Heart right ventricle (tissue), 16 donors: ENCODE results near the gene SSNA1. TPM values are rescaled to one million over a fixed set of nuclear protein-coding genes. Genes with fewer than 3 reads are reported as not detected.

Experiments used
- ATAC-seq, 8 donors: fragments of 200-7000 bp; cut with Tn5 transposase; one replicate each; pipeline ENCODE4 v1.9.1; 2020; ENCODE audit warnings: mild to moderate bottlenecking in 8 of 8, moderate library complexity in 8 of 8, moderate number of reproducible peaks in 1 of 8
- DNase-seq, 2 donors: peaks; one replicate each; pipeline ENCODE4 v3.0.0-alpha.2; 2020
- H3K27ac ChIP-seq, 10 donors: fragments of 200-600 bp; sonication (generic) in 2 of 10; one replicate each; pipeline versions ENCODE4 v1.5.0 to v1.8.0; 2020 to 2022; ENCODE audit warnings: mild to moderate bottlenecking in 3 of 10
- H3K27me3 ChIP-seq, 7 donors: fragments of 200-600 bp; one replicate each; pipeline ENCODE4 v1.8.0; 2021 to 2022; ENCODE audit warnings: mild to moderate bottlenecking in 2 of 7
- H3K36me3 ChIP-seq, 9 donors: fragments of 200-600 bp; sonication (generic) in 1 of 9; one replicate each; pipeline versions ENCODE4 v1.5.0 to v1.8.0; 2020 to 2022; ENCODE audit warnings: mild to moderate bottlenecking in 2 of 9
- H3K4me1 ChIP-seq, 9 donors: fragments of 200-600 bp; sonication (generic) in 1 of 9; one replicate each; pipeline versions ENCODE4 v1.5.0 to v1.8.0; 2020 to 2022; ENCODE audit warnings: mild to moderate bottlenecking in 4 of 9
- H3K4me3 ChIP-seq, 10 donors: fragments of 200-600 bp; sonication (generic) in 2 of 10; one replicate each; pipeline versions ENCODE4 v1.5.0 to v1.8.0; 2020 to 2022; ENCODE audit warnings: mild to moderate bottlenecking in 7 of 10, moderate library complexity in 2 of 10
- H3K9me3 ChIP-seq, 11 donors: fragments of 200-600 bp in 10 of 11; sonication (generic) in 2 of 11; one replicate each; pipeline versions ENCODE4 v1.5.0 to v1.8.0; 2013 to 2022; ENCODE audit warnings: mild to moderate bottlenecking in 2 of 11, control low read depth in 1 of 11, moderate library complexity in 1 of 11
- CTCF ChIP-seq, 9 donors: fragments of 200-600 bp; sonication (generic) in 2 of 9; IDR thresholded peaks; one replicate each; pipeline versions ENCODE4 v1.5.0 to v1.8.0; 2021 to 2022; ENCODE audit warnings: antibody characterized with exemption in 9 of 9, mild to moderate bottlenecking in 5 of 9, moderate library complexity in 1 of 9
- WGBS, 2 donors: extraction: QIAGEN DNeasy Blood & Tissue Kit; methylation state at CpG; one replicate each; pipeline ENCODE4 v1.1.7; 2013; ENCODE audit warnings: inconsistent platforms in 1 of 2; 5-methylcytosine and 5-hydroxymethylcytosine counted together
- intact Hi-C, 10 donors: fragments of 100-400 bp; cut with DNase I; formaldehyde crosslinking; loops; one replicate each; pipeline versions ENCODE4 v1.11.1 to v1.14.2; 2022
- polyA plus RNA-seq, 2 donors: library from polyadenylated mRNA; stranded (reverse); fragments of 200-250 nt; gene quantifications; one replicate each; pipeline ENCODE4 v1.2.3, GENCODE V29; 2013
- total RNA-seq, 10 donors: library from RNA; stranded (reverse); fragmentation: NEBNext Ultra II Directional in 3 of 10; extraction: Animal tissue kit (Norgen Biotek cat#: 25700) in 3 of 10; gene quantifications; one replicate each; pipeline versions ENCODE4 v1.2.1 to v1.2.4, GENCODE V29; 2021 to 2023
- donor health status: Arrhythmogenic right ventricular cardiomyopathy.
- donor health status: ischemic (EF 13 %, LVEDD 7.1; RV severe dilation, severe dysfunction).
- donor health status: healthy with polysubstance abuse.
- donor health status: DM: no; HTN: yes; CAD: no.
- donor health status: DM: no; HTN: no; CAD: no.
- donor health status: ischemic (EF 25% LVEDD 6.9; RV normal size, moderate dysfunction).
- donor health status: ischemic (EF 25% LVEDD 5.7; RV mildly dilated, moderate dysfunction).
- donor health status: healthy.
- donor health status: DM: yes; HTN: yes; CAD: no.
- donor health status: Ischemic cardiomyopathy.
- donor health status: ischemic (EF 35%, LVEDD 5.7; RV mildly dilated, moderate dysfunction).
- donor health status: nonischemic (EF 11% LVEDD 7.7; RV severe dilation, severe dysfunction).
- donor health status: DM: yes; HTN: yes; CAD: no.
- donor health status: PGD.
- donor health status: ischemic (EF 29% LVEDD 5.4; RV normal size, mild dysfunction).
- donor health status: nonischemic (EF 23%, LVEDD 6.1; RV moderate dilation, normal function).

Gene SSNA1
- total and polyA plus RNA-seq, 12 donors, result 47.3 to 168 (median 57.6) TPM

GRCh38 chr9:137157618-137158415, 30.7 kb upstream of the SSNA1 start:
- no peaks in the 10 kb centered on the region for H3K36me3 ChIP-seq
- peaks cover 34 to 91% (median 82%) of the 10 kb centered on the region in 7 donors for H3K27me3 ChIP-seq
- TF ChIP-seq CTCF (IDR thresholded peaks at IDR 0.05), result no peak
- intact Hi-C loops, result no loop called here
- no peaks in the 10 kb centered on the region for H3K9me3 ChIP-seq
- 64 to 65% methylated on average over 19 of the region's 19 CpGs for WGBS, 2 donors
- no peak overlapping the region for H3K27ac ChIP-seq
- peaks cover 3 to 22% (median 17%) of the 10 kb centered on the region in 9 donors for H3K4me1 ChIP-seq
- H3K4me3 ChIP-seq, result no peak overlapping the region
- ATAC-seq (no peak), DNase-seq (no peak)

GRCh38 chr9:137158625-137159024, 29.9 kb upstream of the SSNA1 start:
- TF ChIP-seq CTCF (IDR thresholded peaks at IDR 0.05), result no peak
- no peaks in the 10 kb centered on the region for H3K9me3 ChIP-seq
- ATAC-seq (no peak), DNase-seq (no peak)
- no peak overlapping the region for H3K4me3 ChIP-seq
- H3K4me1 ChIP-seq, result peaks cover 3 to 30% (median 25%) of the 10 kb centered on the region in 9 donors
- peaks cover 38 to 94% (median 89%) of the 10 kb centered on the region in 7 donors for H3K27me3 ChIP-seq
- 32 to 38% methylated on average over 4 of the region's 4 CpGs for WGBS, 2 donors
- intact Hi-C loops, result no loop called here
- H3K27ac ChIP-seq, result no peak overlapping the region
- H3K36me3 ChIP-seq, result no peaks in the 10 kb centered on the region

- DNase-seq (no peak), ATAC-seq (no peak)
- no peaks in the 10 kb centered on the region for H3K36me3 ChIP-seq
- H3K4me1 ChIP-seq, result peaks cover 3 to 30% (median 25%) of the 10 kb centered on the region in 9 donors
- no peak overlapping the region for H3K4me3 ChIP-seq
- peaks cover 46 to 100% (median 95%) of the 10 kb centered on the region in 7 donors for H3K27me3 ChIP-seq
- no peak for TF ChIP-seq CTCF (IDR thresholded peaks at IDR 0.05)
- 36 to 41% methylated on average over 14 of the region's 14 CpGs for WGBS, 2 donors
- H3K27ac ChIP-seq, result no peak overlapping the region
- H3K9me3 ChIP-seq, result no peaks in the 10 kb centered on the region
- intact Hi-C loops, result no loop called here
Measured at GRCh38 chr9:137159105-137160053, 29.1 kb upstream of the SSNA1 start.

GRCh38 chr9:137160054-137160425, 28.4 kb upstream of the SSNA1 start:
- H3K27me3 ChIP-seq, result peaks cover 52 to 100% (median 99%) of the 10 kb centered on the region in 7 donors
- no peak for TF ChIP-seq CTCF (IDR thresholded peaks at IDR 0.05)
- no peak overlapping the region for H3K27ac ChIP-seq
- 64 to 68% methylated on average over 17 of the region's 17 CpGs for WGBS, 2 donors
- peaks cover 3 to 30% (median 25%) of the 10 kb centered on the region in 9 donors for H3K4me1 ChIP-seq
- intact Hi-C loops, result no loop called here
- no peaks in the 10 kb centered on the region for H3K9me3 ChIP-seq
- no peak for DNase-seq
- no peak overlapping the region for H3K4me3 ChIP-seq
- no peak for ATAC-seq
- no peaks in the 10 kb centered on the region for H3K36me3 ChIP-seq
